CD4-positive, alpha-beta T cell treated with Interleukin-21 for 1 hour (primary cell): ENCODE measurements around the gene UTP11.
A peak's percentile ranks its signal among the peaks of the same experiment; 100 is the strongest.
"Not testable (repeated sequence)": the region's sequence is repeated elsewhere in the genome, so short reads cannot be mapped to it uniquely, and the experiment has no call there.

ENCODE experiments used
- DNase-seq: peaks from one replicate; pipeline ENCODE4 v3.0.0-alpha.2; 2020

UTP11 gene

GRCh38 chr1:38012363-38013226 is at the start of gene UTP11:
Gene UTP11, plus strand, starts transcription at chr1:38012734. Its CDS starts 69 bp downstream, at chr1:38012803.
- DNase-seq: peak; percentile 97

GRCh38 chr1:37964106-37964505 is 48.4 kb upstream of the UTP11 start:
- not testable (repeated sequence) for DNase-seq

GRCh38 chr1:37965301-37965700 is 47.2 kb upstream of the UTP11 start:
- no peak for DNase-seq

GRCh38 chr1:37973684-37974083 is 38.9 kb upstream of the UTP11 start:
- not testable (repeated sequence) for DNase-seq

GRCh38 chr1:37974567-37974966 is 38.0 kb upstream of the UTP11 start:
- DNase-seq: no peak

GRCh38 chr1:37975083-37975482 is 37.5 kb upstream of the UTP11 start:
- peak; percentile 30 for DNase-seq

GRCh38 chr1:37978541-37978940 is 34.0 kb upstream of the UTP11 start:
- DNase-seq: no peak

- DNase-seq: no peak
These were observed 29.0 kb upstream of the UTP11 start for GRCh38 chr1:37983546-37983945.

GRCh38 chr1:37987679-37988078 is 24.9 kb upstream of the UTP11 start:
- DNase-seq: no peak

GRCh38 chr1:37989361-37989930 is 23.1 kb upstream of the UTP11 start:
- peak; percentile 45 for DNase-seq

GRCh38 chr1:37994886-37995566 is 17.5 kb upstream of the UTP11 start:
- DNase-seq: no peak

GRCh38 chr1:37995751-37996345 is 16.7 kb upstream of the UTP11 start:
- peak; percentile 38 for DNase-seq

GRCh38 chr1:37997256-37998088 is 15.1 kb upstream of the UTP11 start:
- DNase-seq: no peak

- no peak for DNase-seq
These were observed 14.3 kb upstream of the UTP11 start for GRCh38 chr1:37998089-37998808.

- no peak for DNase-seq
These were observed 13.6 kb upstream of the UTP11 start for GRCh38 chr1:37998913-37999429.

- DNase-seq: no peak
These were observed 12.9 kb upstream of the UTP11 start for GRCh38 chr1:37999430-38000232.

- no peak for DNase-seq
These were observed 12.4 kb upstream of the UTP11 start for GRCh38 chr1:38000233-38000528.

GRCh38 chr1:38000529-38001455 is 11.7 kb upstream of the UTP11 start:
- no peak for DNase-seq
